HepG2 (cell line): ENCODE data around the gene MAIP1. TPM values are rescaled to one million over a fixed set of nuclear protein-coding genes. Genes with fewer than 3 reads are reported as not detected.

ENCODE experiments used
- AGO2 ChIP-seq: fragments of 200-400 bp; formaldehyde crosslinking; optimal IDR thresholded peaks from 2 replicates; pipeline ENCODE3; 2017; ENCODE audit warnings: mild to moderate bottlenecking, low read depth, low read length, moderate library complexity
- CAMTA2 ChIP-seq: sonication (generic); formaldehyde crosslinking; IDR thresholded peaks from 2 replicates; pipeline ENCODE4 v1.4.0; 2020; ENCODE audit warnings: mild to moderate bottlenecking, missing genetic modification reagents, borderline replicate concordance
- EED ChIP-seq: sonication (generic); formaldehyde crosslinking; IDR thresholded peaks from 2 replicates; pipeline ENCODE4 v1.5.0; 2020; ENCODE audit warnings: mild to moderate bottlenecking, missing genetic modification reagents
- ETV5 ChIP-seq: IDR thresholded peaks from 2 replicates; pipeline ENCODE4 v1.6.1; 2018; ENCODE audit warnings: missing biosample characterization, missing genetic modification reagents, inconsistent platforms, borderline replicate concordance
- FOXA3 ChIP-seq: IDR thresholded peaks from 2 replicates; pipeline ENCODE4 v1.6.1; 2016; ENCODE audit warnings: missing genetic modification reagents, missing compliant biosample characterization
- HDAC6 ChIP-seq: fragments of 200-600 bp; sonication (generic); IDR thresholded peaks from 2 replicates; pipeline ENCODE4 v1.7.0; 2017; ENCODE audit warnings: mild to moderate bottlenecking, antibody characterized with exemption, low read length, low read depth
- HES4 ChIP-seq: sonication (generic); formaldehyde crosslinking; IDR thresholded peaks from 2 replicates; pipeline ENCODE4 v1.9.0; 2021; ENCODE audit warnings: mild to moderate bottlenecking, missing genetic modification reagents, borderline replicate concordance
- LCORL ChIP-seq, 2 experiments: fragments of 450-650 bp in 1 of 2; sonication (generic) in 1 of 2; formaldehyde crosslinking in 1 of 2; IDR thresholded peaks; 2 replicates each; pipeline versions ENCODE4 v1.5.0 to v1.6.1; 2017 to 2020; ENCODE audit warnings: antibody characterized with exemption in 1 of 2, missing genetic modification reagents in 1 of 2
- NFIC ChIP-seq: IDR thresholded peaks from 2 replicates; pipeline ENCODE4 v1.6.1; 2012; ENCODE audit warnings: mild to moderate bottlenecking, low read length, inconsistent platforms
- PLRG1 ChIP-seq: fragments of 450-650 bp; conservative IDR thresholded peaks from 2 replicates; pipeline ENCODE4 v1.6.1; 2016
- POLR2AphosphoS2 ChIP-seq: IDR thresholded peaks from 2 replicates; pipeline ENCODE4 v1.6.1; 2011; ENCODE audit warnings: low read depth, low read length, improper control_type of control experiment
- RARA ChIP-seq: IDR thresholded peaks from 2 replicates; pipeline ENCODE4 v1.6.1; 2016; ENCODE audit warnings: missing genetic modification reagents, missing compliant biosample characterization
- RFXANK ChIP-seq: IDR thresholded peaks from 2 replicates; pipeline ENCODE4 v1.6.1; 2016
- SATB2 ChIP-seq: sonication (generic); formaldehyde crosslinking; IDR thresholded peaks from 2 replicates; pipeline ENCODE4 v1.5.0; 2020; ENCODE audit warnings: missing genetic modification reagents
- SETDB1 ChIP-seq: sonication (generic); formaldehyde crosslinking; IDR thresholded peaks from 2 replicates; pipeline ENCODE4 v1.5.1; 2020; ENCODE audit warnings: missing genetic modification reagents, mild to moderate bottlenecking, borderline replicate concordance
- ZKSCAN5 ChIP-seq: sonication (generic); formaldehyde crosslinking; IDR thresholded peaks from 2 replicates; pipeline ENCODE4 v1.5.1; 2020; ENCODE audit warnings: mild to moderate bottlenecking, missing genetic modification reagents
- ZKSCAN8 ChIP-seq: IDR thresholded peaks from 2 replicates; pipeline ENCODE4 v1.6.1; 2016; ENCODE audit warnings: borderline replicate concordance, missing genetic modification reagents, missing compliant biosample characterization
- ZNF232 ChIP-seq: sonication (generic); formaldehyde crosslinking; IDR thresholded peaks from 2 replicates; pipeline ENCODE4 v1.4.0; 2020; ENCODE audit warnings: missing genetic modification reagents, borderline replicate concordance
- ZNF496 ChIP-seq: sonication (generic); formaldehyde crosslinking; IDR thresholded peaks from 2 replicates; pipeline ENCODE4 v1.8.1; 2023; ENCODE audit warnings: mild to moderate bottlenecking, moderate library complexity, missing genetic modification reagents; ENCODE audit not compliant: insufficient replicate concordance
- ZNF670 ChIP-seq: sonication (generic); formaldehyde crosslinking; IDR thresholded peaks from 2 replicates; pipeline ENCODE4 v1.8.0; 2022; ENCODE audit warnings: mild to moderate bottlenecking, missing genetic modification reagents, borderline replicate concordance
- ZNF749 ChIP-seq: sonication (generic); formaldehyde crosslinking; IDR thresholded peaks from 2 replicates; pipeline ENCODE4 v1.8.0; 2022; ENCODE audit warnings: mild to moderate bottlenecking, missing genetic modification reagents, moderate library complexity, borderline replicate concordance
- polyA plus RNA-seq, 8 experiments: library from polyadenylated mRNA; depleted of rRNA in 3 of 8; stranded (reverse) in 7 of 8; unstranded in 1 of 8; fragments of >200 nt; fragmentation: Illumina TruSeq in 4 of 8; extraction: Trizol in 4 of 8; gene quantifications; 2 replicates each; pipeline versions ENCODE4 v1.2.1 to v1.2.3, GENCODE V29; 2011 to 2016; ENCODE audit warnings: low read depth in 4 of 8, missing spikeins in 1 of 8, mixed read lengths in 1 of 8; ENCODE audit not compliant: insufficient read depth in 1 of 8
- total RNA-seq, 5 experiments: library from RNA; depleted of rRNA; stranded (reverse); fragments of >200 nt; fragmentation: Illumina TruSeq; extraction: Trizol; gene quantifications; 2 replicates each; pipeline ENCODE4 v1.2.3, GENCODE V29; 2016; ENCODE audit warnings: low read depth in 1 of 5
- TF ChIP-seq, protein P1 (sequence below): sonication (generic); formaldehyde crosslinking; IDR thresholded peaks from 2 replicates; pipeline ENCODE4 v1.4.0; 2020; ENCODE audit warnings: missing genetic modification reagents
- TF ChIP-seq, protein P2 (sequence below): sonication (generic); formaldehyde crosslinking; IDR thresholded peaks from 2 replicates; pipeline ENCODE4 v1.4.0; 2020; ENCODE audit warnings: missing genetic modification reagents, borderline replicate concordance
- TF ChIP-seq, protein P3 (sequence below): sonication (generic); formaldehyde crosslinking; IDR thresholded peaks from 2 replicates; pipeline ENCODE4 v1.4.0; 2020; ENCODE audit warnings: missing genetic modification reagents

The MAIP1 gene
- total and polyA plus RNA-seq, 2 of the 13 experiments (the other 11 are each of a cell fraction or from before 2014, with no cell fraction given), result 22.3 to 72.9 TPM

DNA sequence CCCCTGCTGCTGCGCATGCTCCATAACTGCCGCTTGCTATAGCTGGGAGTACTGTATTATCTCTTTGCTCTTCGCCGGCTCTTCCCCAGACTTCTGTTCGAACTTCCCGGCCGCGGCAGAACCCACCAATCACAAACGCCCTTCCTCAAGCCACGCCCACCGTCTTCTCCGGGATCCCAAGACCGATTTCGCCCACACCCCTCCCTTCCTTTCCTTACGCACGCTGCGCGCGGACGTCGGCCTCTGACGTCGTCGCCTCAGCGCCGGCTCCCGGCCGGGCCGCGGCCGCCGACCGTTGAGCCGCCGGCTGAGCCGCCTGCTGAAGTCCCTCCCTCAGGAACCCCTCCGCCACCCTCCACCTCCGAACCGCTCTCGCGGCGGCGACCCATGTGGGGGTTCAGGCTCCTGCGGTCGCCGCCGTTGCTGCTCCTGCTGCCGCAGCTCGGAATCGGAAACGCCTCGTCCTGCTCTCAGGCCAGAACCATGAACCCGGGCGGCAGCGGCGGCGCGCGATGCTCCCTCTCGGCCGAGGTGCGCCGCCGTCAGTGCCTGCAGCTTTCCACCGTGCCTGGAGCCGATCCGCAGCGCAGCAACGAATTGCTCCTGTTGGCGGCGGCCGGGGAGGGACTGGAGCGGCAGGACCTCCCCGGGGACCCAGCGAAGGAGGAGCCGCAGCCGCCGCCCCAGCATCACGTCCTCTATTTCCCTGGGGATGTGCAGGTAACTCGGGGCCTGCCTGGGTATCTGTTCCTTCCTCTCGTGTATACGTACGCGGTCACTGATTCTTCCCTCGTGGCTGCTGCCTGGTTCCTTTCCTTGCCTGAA is 44.1 kb upstream of the MAIP1 start, which contains the start of gene C2orf69 (continued):
- no peak for TF ChIP-seq LCORL (IDR thresholded peaks at IDR 0.05)
- TF ChIP-seq LCORL (CRISPR knock-in tag; IDR thresholded peaks at IDR 0.05), result no peak; the same call in 1 of the 2 replicates
- TF ChIP-seq RARA (CRISPR knock-in tag), result peak; percentile 36; the same call in 1 of the 2 replicates
- TF ChIP-seq FOXA3 (CRISPR knock-in tag), result peak; percentile 12; the same call in 1 of the 2 replicates
- TF ChIP-seq POLR2AphosphoS2, result peak; percentile 56; the same call in 1 of the 2 replicates
- TF ChIP-seq RFXANK (CRISPR knock-in tag), result peak; percentile 41; the same call in 1 of the 2 replicates
- TF ChIP-seq EED (CRISPR knock-in tag), result peak; percentile 97
- TF ChIP-seq SATB2 (CRISPR knock-in tag), result peak; percentile 65; the same call in 1 of the 2 replicates
- no peak for TF ChIP-seq ZNF496
- TF ChIP-seq, protein P1, sequence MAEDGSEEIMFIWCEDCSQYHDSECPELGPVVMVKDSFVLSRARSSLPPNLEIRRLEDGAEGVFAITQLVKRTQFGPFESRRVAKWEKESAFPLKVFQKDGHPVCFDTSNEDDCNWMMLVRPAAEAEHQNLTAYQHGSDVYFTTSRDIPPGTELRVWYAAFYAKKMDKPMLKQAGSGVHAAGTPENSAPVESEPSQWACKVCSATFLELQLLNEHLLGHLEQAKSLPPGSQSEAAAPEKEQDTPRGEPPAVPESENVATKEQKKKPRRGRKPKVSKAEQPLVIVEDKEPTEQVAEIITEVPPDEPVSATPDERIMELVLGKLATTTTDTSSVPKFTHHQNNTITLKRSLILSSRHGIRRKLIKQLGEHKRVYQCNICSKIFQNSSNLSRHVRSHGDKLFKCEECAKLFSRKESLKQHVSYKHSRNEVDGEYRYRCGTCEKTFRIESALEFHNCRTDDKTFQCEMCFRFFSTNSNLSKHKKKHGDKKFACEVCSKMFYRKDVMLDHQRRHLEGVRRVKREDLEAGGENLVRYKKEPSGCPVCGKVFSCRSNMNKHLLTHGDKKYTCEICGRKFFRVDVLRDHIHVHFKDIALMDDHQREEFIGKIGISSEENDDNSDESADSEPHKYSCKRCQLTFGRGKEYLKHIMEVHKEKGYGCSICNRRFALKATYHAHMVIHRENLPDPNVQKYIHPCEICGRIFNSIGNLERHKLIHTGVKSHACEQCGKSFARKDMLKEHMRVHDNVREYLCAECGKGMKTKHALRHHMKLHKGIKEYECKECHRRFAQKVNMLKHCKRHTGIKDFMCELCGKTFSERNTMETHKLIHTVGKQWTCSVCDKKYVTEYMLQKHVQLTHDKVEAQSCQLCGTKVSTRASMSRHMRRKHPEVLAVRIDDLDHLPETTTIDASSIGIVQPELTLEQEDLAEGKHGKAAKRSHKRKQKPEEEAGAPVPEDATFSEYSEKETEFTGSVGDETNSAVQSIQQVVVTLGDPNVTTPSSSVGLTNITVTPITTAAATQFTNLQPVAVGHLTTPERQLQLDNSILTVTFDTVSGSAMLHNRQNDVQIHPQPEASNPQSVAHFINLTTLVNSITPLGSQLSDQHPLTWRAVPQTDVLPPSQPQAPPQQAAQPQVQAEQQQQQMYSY (CRISPR knock-in tag), result peak; percentile 73; the same call in 1 of the 2 replicates
- TF ChIP-seq PLRG1, result no peak
- no peak for TF ChIP-seq NFIC
- TF ChIP-seq ETV5 (CRISPR knock-in tag), result no peak; the same call in 1 of the 2 replicates
- TF ChIP-seq HDAC6, result no peak
- TF ChIP-seq ZNF749 (CRISPR knock-in tag), result peak; percentile 68; the same call in 1 of the 2 replicates
- TF ChIP-seq HES4 (CRISPR knock-in tag), result peak; percentile 80; the same call in 1 of the 2 replicates
- TF ChIP-seq AGO2, result peak; percentile 88
- TF ChIP-seq ZNF232 (CRISPR knock-in tag), result peak; percentile 61; the same call in 1 of the 2 replicates
- 0 out of 2 replicates have a peak, but pooled peaks have one; percentile 35 for TF ChIP-seq ZKSCAN5 (CRISPR knock-in tag)
- TF ChIP-seq, protein P2, sequence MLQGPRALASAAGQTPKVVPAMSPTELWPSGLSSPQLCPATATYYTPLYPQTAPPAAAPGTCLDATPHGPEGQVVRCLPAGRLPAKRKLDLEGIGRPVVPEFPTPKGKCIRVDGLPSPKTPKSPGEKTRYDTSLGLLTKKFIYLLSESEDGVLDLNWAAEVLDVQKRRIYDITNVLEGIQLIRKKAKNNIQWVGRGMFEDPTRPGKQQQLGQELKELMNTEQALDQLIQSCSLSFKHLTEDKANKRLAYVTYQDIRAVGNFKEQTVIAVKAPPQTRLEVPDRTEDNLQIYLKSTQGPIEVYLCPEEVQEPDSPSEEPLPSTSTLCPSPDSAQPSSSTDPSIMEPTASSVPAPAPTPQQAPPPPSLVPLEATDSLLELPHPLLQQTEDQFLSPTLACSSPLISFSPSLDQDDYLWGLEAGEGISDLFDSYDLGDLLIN (CRISPR knock-in tag), result no peak
- 0 out of 2 replicates have a peak, but pooled peaks have one; percentile 37 for TF ChIP-seq ZNF670 (CRISPR knock-in tag)
- TF ChIP-seq CAMTA2 (CRISPR knock-in tag), result peak; percentile 91
- TF ChIP-seq SETDB1 (CRISPR knock-in tag), result no peak
- TF ChIP-seq, protein P3, sequence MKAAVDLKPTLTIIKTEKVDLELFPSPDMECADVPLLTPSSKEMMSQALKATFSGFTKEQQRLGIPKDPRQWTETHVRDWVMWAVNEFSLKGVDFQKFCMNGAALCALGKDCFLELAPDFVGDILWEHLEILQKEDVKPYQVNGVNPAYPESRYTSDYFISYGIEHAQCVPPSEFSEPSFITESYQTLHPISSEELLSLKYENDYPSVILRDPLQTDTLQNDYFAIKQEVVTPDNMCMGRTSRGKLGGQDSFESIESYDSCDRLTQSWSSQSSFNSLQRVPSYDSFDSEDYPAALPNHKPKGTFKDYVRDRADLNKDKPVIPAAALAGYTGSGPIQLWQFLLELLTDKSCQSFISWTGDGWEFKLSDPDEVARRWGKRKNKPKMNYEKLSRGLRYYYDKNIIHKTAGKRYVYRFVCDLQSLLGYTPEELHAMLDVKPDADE (CRISPR knock-in tag), result no peak; the same call in 1 of the 2 replicates
- TF ChIP-seq ZKSCAN8, result peak; percentile 76; the same call in 1 of the 2 replicates
